Esophagus (tissue), 2 donors: Measurements from ENCODE around the gene MYO16. TPM values are rescaled to one million over a fixed set of nuclear protein-coding genes. Genes with fewer than 3 reads are reported as not detected.

ENCODE experiments used
- H3K27ac ChIP-seq, 2 donors: one replicate each; pipeline ENCODE4 v1.5.1; 2013; ENCODE audit warnings: low read depth in 2 of 2, mild to moderate bottlenecking in 2 of 2, inconsistent platforms in 1 of 2, low read length in 1 of 2, moderate library complexity in 1 of 2
- H3K27me3 ChIP-seq, 2 donors: one replicate each; pipeline ENCODE4 v1.6.1; 2013; ENCODE audit warnings: low read length in 2 of 2, control low read depth in 1 of 2, mild to moderate bottlenecking in 1 of 2; ENCODE audit not compliant: insufficient read depth in 2 of 2, control insufficient read depth in 1 of 2
- H3K36me3 ChIP-seq, 2 donors: one replicate each; pipeline ENCODE4 v1.6.1; 2013; ENCODE audit warnings: low read length in 1 of 2; ENCODE audit not compliant: control insufficient read depth in 2 of 2, insufficient read depth in 2 of 2
- H3K4me1 ChIP-seq, 2 donors: one replicate each; pipeline ENCODE4 v1.6.1; 2013; ENCODE audit warnings: low read length in 1 of 2; ENCODE audit not compliant: control insufficient read depth in 2 of 2, insufficient read depth in 2 of 2
- H3K4me3 ChIP-seq, 2 donors: one replicate each; pipeline ENCODE4 v1.5.1; 2013; ENCODE audit warnings: low read length in 2 of 2, mild to moderate bottlenecking in 2 of 2, low read depth in 1 of 2, moderate library complexity in 1 of 2
- H3K9me3 ChIP-seq, 2 donors: one replicate each; pipeline ENCODE4 v1.6.1; 2013; ENCODE audit warnings: mild to moderate bottlenecking in 2 of 2, low read depth in 1 of 2, low read length in 1 of 2, moderate library complexity in 1 of 2; ENCODE audit not compliant: control insufficient read depth in 2 of 2, insufficient read depth in 1 of 2
- WGBS, 2 donors: extraction: QIAGEN DNeasy Blood & Tissue Kit; methylation state at CpG; one replicate each; pipeline ENCODE4 v1.1.7; 2013; 5-methylcytosine and 5-hydroxymethylcytosine counted together
- polyA plus RNA-seq, 2 donors: library from polyadenylated mRNA; stranded (reverse); fragments of 200-250 nt; gene quantifications; one replicate each; pipeline ENCODE4 v1.2.3, GENCODE V29; 2013
- donor health status: healthy with polysubstance abuse.
- donor health status: Bipolar disorder and iron deficiency.

Gene MYO16
- polyA plus RNA-seq, 2 donors = 0.06 to 0.18 TPM

GRCh38 chr13:108963276-108963810 lies 333.9 kb downstream of the MYO16 start:
- no peaks in the 10 kb centered on the region for H3K36me3 ChIP-seq
- 79 to 86% methylated on average over 3 of the region's 3 CpGs for WGBS, 2 donors
- no peak overlapping the region for H3K27ac ChIP-seq
- no peak overlapping the region for H3K4me3 ChIP-seq
- H3K27me3 ChIP-seq = no peaks in the 10 kb centered on the region
- no peaks in the 10 kb centered on the region for H3K4me1 ChIP-seq
- no peaks in the 10 kb centered on the region for H3K9me3 ChIP-seq

DNA sequence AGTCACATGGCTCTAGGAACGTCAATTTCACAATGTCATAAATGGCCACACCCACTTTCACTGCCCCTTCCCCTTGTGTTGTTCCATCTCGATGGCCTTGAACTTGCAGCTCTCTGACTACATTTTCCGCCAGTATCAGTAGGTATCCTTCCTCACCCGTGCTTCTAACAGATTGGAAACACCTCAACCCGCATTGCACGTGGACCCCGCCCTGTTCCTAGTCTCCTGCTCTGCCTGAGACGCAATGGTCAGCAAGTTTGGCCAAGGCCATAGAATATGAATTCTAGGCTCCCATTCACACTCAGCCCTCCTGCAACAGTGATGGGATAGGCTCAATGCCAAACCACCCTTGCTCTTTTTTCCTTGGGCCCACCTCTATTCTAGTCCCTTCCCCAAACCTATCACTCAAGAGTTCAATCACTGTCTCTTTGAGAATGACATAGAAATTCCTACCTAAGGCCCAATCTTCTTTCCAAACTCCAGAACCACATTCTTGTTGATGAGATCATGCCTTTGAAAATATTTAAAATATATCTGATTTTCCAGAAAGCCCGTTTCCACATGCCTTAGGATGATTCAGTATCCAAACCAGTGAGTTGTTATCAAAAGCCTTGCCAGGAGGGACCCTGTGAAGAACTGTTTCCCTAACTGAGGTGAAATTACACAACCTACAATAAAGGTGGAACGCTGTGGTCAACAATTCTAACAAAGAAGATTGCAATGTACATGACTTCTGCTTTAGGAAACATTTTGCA lies 334.6 kb downstream of the MYO16 start:
- 71 to 80% methylated on average over 10 of the region's 10 CpGs for WGBS, 2 donors
- Histone ChIP-seq H3K4me1 (no peaks in the 10 kb centered on the region), H3K36me3 (no peaks in the 10 kb centered on the region)

GRCh38 chr13:108964606-108965005 lies 335.2 kb downstream of the MYO16 start:
- Histone ChIP-seq H3K27me3 (no peaks in the 10 kb centered on the region), H3K36me3 (no peaks in the 10 kb centered on the region), H3K4me3 (no peak overlapping the region), H3K4me1 (no peaks in the 10 kb centered on the region), H3K9me3 (no peaks in the 10 kb centered on the region), H3K27ac (no peak overlapping the region)
- 82 to 85% methylated on average over 7 of the region's 7 CpGs for WGBS, 2 donors

More for the DNA sequence above, 334.6 kb downstream of the MYO16 start:
- no peaks in the 10 kb centered on the region for H3K27me3 ChIP-seq
- H3K27ac ChIP-seq = no peak overlapping the region
- no peaks in the 10 kb centered on the region for H3K9me3 ChIP-seq
- H3K4me3 ChIP-seq = no peak overlapping the region

GRCh38 chr13:108967371-108967770 lies 338.0 kb downstream of the MYO16 start:
- H3K36me3 ChIP-seq = no peaks in the 10 kb centered on the region

DNA sequence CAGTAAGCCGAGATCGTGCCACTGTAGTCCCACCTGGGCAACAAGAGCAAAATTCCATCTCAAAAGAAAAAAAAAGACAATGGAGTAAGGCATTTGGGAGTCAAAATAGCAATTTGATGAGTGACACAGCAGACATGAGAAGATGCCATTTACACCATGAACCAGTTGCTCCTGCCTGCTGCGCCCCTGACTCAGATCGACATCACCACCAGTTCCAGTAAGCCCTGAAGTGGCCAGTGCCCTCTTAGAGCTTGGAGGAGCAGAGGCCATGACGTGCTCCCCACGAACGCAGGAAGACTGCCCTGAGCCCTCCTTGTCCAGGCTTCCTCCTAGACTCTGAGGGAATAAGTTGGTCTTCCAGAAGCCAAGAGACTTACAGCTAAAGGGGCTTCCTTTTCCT lies 339.2 kb downstream of the MYO16 start:
- H3K9me3 ChIP-seq = no peaks in the 10 kb centered on the region
- H3K4me1 ChIP-seq = no peaks in the 10 kb centered on the region
- H3K4me3 ChIP-seq = no peak overlapping the region
- H3K27ac ChIP-seq = no peak overlapping the region
- no peaks in the 10 kb centered on the region for H3K27me3 ChIP-seq
- WGBS, 2 donors = 91 to 96% methylated on average over 7 of the region's 7 CpGs
- H3K36me3 ChIP-seq = no peaks in the 10 kb centered on the region

More at GRCh38 chr13:108967371-108967770, 338.0 kb downstream of the MYO16 start:
- Histone ChIP-seq H3K27ac (no peak overlapping the region), H3K4me3 (no peak overlapping the region), H3K27me3 (no peaks in the 10 kb centered on the region), H3K9me3 (no peaks in the 10 kb centered on the region), H3K4me1 (no peaks in the 10 kb centered on the region)
- 88% methylated on average over 6 of the region's 6 CpGs for WGBS, 2 donors

- no peaks in the 10 kb centered on the region for H3K4me1 ChIP-seq
- no peaks in the 10 kb centered on the region for H3K9me3 ChIP-seq
- no peak overlapping the region for H3K27ac ChIP-seq
- H3K36me3 ChIP-seq = no peaks in the 10 kb centered on the region
- no peaks in the 10 kb centered on the region for H3K27me3 ChIP-seq
- H3K4me3 ChIP-seq = no peak overlapping the region
These were observed 345.3 kb downstream of the MYO16 start for GRCh38 chr13:108974686-108975085.

GRCh38 chr13:108980237-108980636 lies 350.8 kb downstream of the MYO16 start:
- Histone ChIP-seq H3K36me3 (no peaks in the 10 kb centered on the region), H3K4me1 (no peaks in the 10 kb centered on the region), H3K27me3 (no peaks in the 10 kb centered on the region), H3K27ac (no peak overlapping the region), H3K4me3 (no peak overlapping the region), H3K9me3 (no peaks in the 10 kb centered on the region)
- 18 to 28% methylated on average over 5 of the region's 5 CpGs for WGBS, 2 donors

DNA sequence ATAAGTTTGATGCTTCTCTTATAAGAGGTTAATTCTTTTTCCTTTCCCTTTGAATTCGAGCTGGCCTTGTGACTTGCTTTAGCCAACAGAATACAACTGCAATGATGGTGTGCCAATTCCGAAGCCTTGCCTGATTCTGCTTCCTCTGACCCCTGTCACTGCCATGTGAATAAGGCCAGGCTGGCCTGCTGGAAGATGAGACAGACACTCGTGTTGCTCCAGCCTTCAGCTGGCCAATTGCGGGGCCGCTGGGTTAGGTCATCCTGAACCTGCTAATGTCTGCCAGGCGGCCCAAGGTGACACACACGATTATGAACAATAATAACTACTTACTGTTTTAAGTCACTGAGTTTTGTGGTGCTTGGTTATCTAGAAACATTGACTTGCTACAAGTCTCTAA lies 352.0 kb downstream of the MYO16 start:
- Histone ChIP-seq H3K27me3 (no peaks in the 10 kb centered on the region), H3K4me1 (no peaks in the 10 kb centered on the region), H3K36me3 (no peaks in the 10 kb centered on the region), H3K27ac (no peak overlapping the region), H3K4me3 (no peak overlapping the region), H3K9me3 (no peaks in the 10 kb centered on the region)
- WGBS, 2 donors = 81 to 85% methylated on average over 7 of the region's 7 CpGs

DNA sequence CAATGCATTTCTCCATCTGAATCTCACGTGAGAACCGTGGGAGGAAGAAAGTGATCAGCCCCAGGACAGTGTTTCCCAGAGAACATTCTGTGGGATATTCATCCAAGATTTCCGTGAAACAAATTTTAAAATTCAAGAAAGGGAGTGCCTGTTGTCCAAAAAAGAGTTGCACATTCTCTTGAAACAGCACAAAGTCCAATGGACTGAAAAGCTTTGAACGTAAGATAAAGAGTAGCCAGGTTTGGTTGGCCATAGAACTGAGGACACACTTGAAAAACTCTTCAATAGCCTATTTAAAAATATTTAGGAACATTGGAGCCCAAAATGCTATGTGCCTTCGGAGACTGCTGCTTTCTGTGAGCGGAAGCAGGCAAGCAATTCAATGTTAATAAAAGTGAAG lies 353.9 kb downstream of the MYO16 start:
- Histone ChIP-seq H3K36me3 (no peaks in the 10 kb centered on the region), H3K4me1 (no peaks in the 10 kb centered on the region), H3K9me3 (no peaks in the 10 kb centered on the region), H3K27me3 (no peaks in the 10 kb centered on the region), H3K4me3 (no peak overlapping the region), H3K27ac (no peak overlapping the region)
- 89 to 91% methylated on average over 6 of the region's 6 CpGs for WGBS, 2 donors
